Measurements from ENCODE around the gene KERA.

KERA gene

GRCh38 chr12:91007531-91008290 is 50.1 kb downstream of the KERA start:
- DNase-seq = no peak

- DNase-seq = no peak
Observed at GRCh38 chr12:91004872-91005271, 53.0 kb downstream of the KERA start, which contains the start of gene EPYC. Gene EPYC (minus strand): TSS chr12:91004972. CDS start chr12:91002565, 2,407 bp downstream.

DNA sequence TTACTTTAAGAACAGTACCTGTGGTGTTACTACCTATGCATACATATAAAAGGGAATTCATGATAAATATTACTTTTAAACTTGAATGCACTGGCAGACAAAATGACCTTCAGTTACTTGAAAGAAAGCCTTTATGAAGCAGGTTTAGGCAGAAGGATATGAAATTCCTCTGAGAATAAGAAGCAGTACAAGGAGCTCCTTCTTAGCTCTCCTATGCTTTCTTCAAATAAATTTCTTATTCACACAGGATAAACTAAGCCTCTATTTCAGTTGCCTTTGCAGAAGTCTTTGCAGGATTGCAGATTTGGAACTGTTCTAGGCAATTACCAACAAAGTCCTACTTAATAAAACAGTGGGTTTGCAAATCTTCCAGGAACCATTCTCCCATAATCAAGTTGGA is 54.1 kb downstream of the KERA start:
- no peak for DNase-seq

DNA sequence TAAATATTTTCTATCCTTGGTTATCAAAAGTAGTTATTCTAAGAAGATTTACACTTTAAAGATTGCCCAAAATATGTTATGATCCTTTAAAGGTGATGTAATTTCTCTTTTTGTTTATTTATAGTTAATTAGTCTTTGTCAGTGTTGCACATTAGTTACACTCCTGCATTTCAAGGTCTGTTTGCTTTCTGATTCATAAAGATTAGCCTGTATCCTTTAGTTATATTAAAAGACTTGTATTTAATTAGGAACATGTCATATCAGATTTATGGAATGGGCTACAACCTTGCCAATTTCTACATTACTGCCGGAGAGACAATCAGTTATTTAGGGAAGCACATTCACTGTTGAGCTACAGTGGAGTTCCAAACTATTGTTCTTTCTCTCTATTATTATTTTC is 56.5 kb downstream of the KERA start:
- DNase-seq = no peak

Measured in NCI-H2171 (cell line).